HCT116 (cell line): ENCODE data around the gene STX19. TPM values are rescaled to one million over a fixed set of nuclear protein-coding genes. Genes with fewer than 3 reads are reported as not detected.

Source experiments
- ATAC-seq: fragments of 200-7000 bp; cut with Tn5 transposase; 2 replicates; pipeline ENCODE4 v1.9.1; 2020; ENCODE audit warnings: mild to moderate bottlenecking, moderate library complexity
- BruUV-seq: library from RNA; stranded (reverse); fragments of 400-500 nt; replicated peaks from 2 replicates; lab custom pipeline; 2021; lab: Mats Ljungman, UMichigan
- CTCF ChIA-PET: fragments of 300-600 bp; sonication (Branson Sonifier 250); formaldehyde crosslinking; loops from one replicate; lab custom pipeline; 2021; ENCODE audit warnings: antibody characterized with exemption; lab: Charles Lee
- POLR2A ChIA-PET: fragments of 300-600, 350-600 bp; sonication (Branson Sonifier 250); formaldehyde crosslinking; loops from one replicate; lab custom pipeline; 2021; ENCODE audit warnings: antibody characterized with exemption; lab: Charles Lee
- RAD21 ChIA-PET, 2 experiments: fragments of 300-600 bp; sonication (Branson Sonifier 250); formaldehyde crosslinking; loops; one replicate each; lab custom pipeline; 2023; ENCODE audit warnings: low total read pairs in 2 of 2; ENCODE audit not compliant: uncharacterized antibody in 2 of 2, unreplicated experiment in 2 of 2, low non-redundant PET in 1 of 2; lab: Charles Lee
- DNase-seq: peaks from one replicate; pipeline ENCODE4 v3.0.0-alpha.2; 2010; ENCODE audit warnings: low read depth, low spot score
- H2AFZ ChIP-seq: fragments of 200-600 bp; shearing (Covaris generic), sonication (generic); 2 replicates; pipeline ENCODE4 v1.6.1; 2017; ENCODE audit warnings: low read depth, mixed run types, mixed read lengths, antibody characterized with exemption, low read length; ENCODE audit not compliant: poor library complexity, severe bottlenecking
- H3K27ac ChIP-seq: 2 replicates; pipeline ENCODE4 v1.5.1; 2012; ENCODE audit warnings: low read depth, low read length
- H3K27me3 ChIP-seq: fragments of 200-600 bp; sonication (generic); 2 replicates; pipeline ENCODE4 v1.6.1; 2016; ENCODE audit warnings: mixed run types, low read length, mixed read lengths; ENCODE audit not compliant: insufficient read depth
- H3K36me3 ChIP-seq, 2 experiments: fragments of 200-500 bp in 1 of 2; fragments of 200-600 bp in 1 of 2; sonication (Bioruptor generic) in 1 of 2; sonication (generic) in 1 of 2; 2 replicates each; pipeline versions ENCODE4 v1.5.1 to v1.6.1; 2014 to 2016; ENCODE audit warnings: low read length in 2 of 2, inconsistent platforms in 1 of 2, mixed read lengths in 1 of 2, mixed run types in 1 of 2; ENCODE audit not compliant: insufficient read depth in 2 of 2, control insufficient read depth in 1 of 2
- H3K4me1 ChIP-seq, 2 experiments: fragments of 200-600 bp in 1 of 2; sonication (generic) in 1 of 2; 2 replicates each; pipeline versions ENCODE4 v1.5.1 to v1.6.1; 2012 to 2017; ENCODE audit warnings: low read length in 2 of 2, inconsistent platforms in 1 of 2, mild to moderate bottlenecking in 1 of 2, mixed read lengths in 1 of 2, mixed run types in 1 of 2, moderate library complexity in 1 of 2; ENCODE audit not compliant: insufficient read depth in 2 of 2, control insufficient read depth in 1 of 2
- H3K4me2 ChIP-seq: fragments of 200-600 bp; sonication (generic); 2 replicates; pipeline ENCODE4 v1.6.1; 2017; ENCODE audit warnings: mixed run types, low read length, mixed read lengths
- H3K4me3 ChIP-seq, 2 experiments: fragments of 200-600 bp in 1 of 2; sonication (generic) in 1 of 2; replicated peaks in 1 of 2; 2 replicates each; pipeline ENCODE4 v1.5.1; 2011 to 2016; ENCODE audit warnings: low read length in 2 of 2, control low read depth in 1 of 2, low read depth in 1 of 2, mild to moderate bottlenecking in 1 of 2, mixed read lengths in 1 of 2, mixed run types in 1 of 2
- H3K79me2 ChIP-seq: fragments of 200-600 bp; sonication (generic); 2 replicates; pipeline ENCODE4 v1.6.1; 2017; ENCODE audit warnings: mild to moderate bottlenecking, mixed run types, low read length, moderate library complexity, mixed read lengths; ENCODE audit not compliant: insufficient read depth
- H3K9ac ChIP-seq: fragments of 200-600 bp; sonication (generic); 2 replicates; pipeline ENCODE4 v1.6.1; 2016; ENCODE audit warnings: low read length, mixed read lengths
- H3K9me2 ChIP-seq: fragments of 200-600 bp; sonication (generic), shearing (Covaris generic); 2 replicates; pipeline ENCODE4 v1.6.1; 2017; ENCODE audit warnings: mixed run types, mild to moderate bottlenecking, moderate library complexity; ENCODE audit not compliant: insufficient read depth
- H3K9me3 ChIP-seq, 2 experiments: fragments of 200-500 bp in 1 of 2; fragments of 200-600 bp in 1 of 2; sonication (Bioruptor generic) in 1 of 2; sonication (generic) in 1 of 2; 2 replicates each; pipeline ENCODE4 v1.6.1; 2014 to 2017; ENCODE audit warnings: low read length in 2 of 2, mixed read lengths in 2 of 2, inconsistent platforms in 1 of 2, low read depth in 1 of 2, mild to moderate bottlenecking in 1 of 2, mixed run types in 1 of 2, moderate library complexity in 1 of 2; ENCODE audit not compliant: control insufficient read depth in 1 of 2, insufficient read depth in 1 of 2
- H4K20me1 ChIP-seq: fragments of 200-600 bp; sonication (generic), shearing (Covaris generic); 2 replicates; pipeline ENCODE4 v1.6.1; 2017; ENCODE audit warnings: mixed run types, mild to moderate bottlenecking, moderate library complexity; ENCODE audit not compliant: insufficient read depth
- CBX3 ChIP-seq: IDR thresholded peaks from 2 replicates; pipeline ENCODE4 v1.6.1; 2012; ENCODE audit warnings: low read depth
- CTCF ChIP-seq, 3 experiments: fragments of 200-600 bp in 1 of 3; sonication (generic) in 1 of 3; IDR thresholded peaks in 2 of 3; conservative IDR thresholded peaks in 1 of 3; 2 replicates each; pipeline ENCODE4 v1.5.1; 2012 to 2017; ENCODE audit warnings: low read depth in 2 of 3, low read length in 2 of 3, antibody characterized with exemption in 1 of 3, borderline replicate concordance in 1 of 3, control low read depth in 1 of 3, mild to moderate bottlenecking in 1 of 3, mixed read lengths in 1 of 3, mixed run types in 1 of 3, moderate library complexity in 1 of 3; ENCODE audit not compliant: insufficient read depth in 1 of 3
- EZH2 ChIP-seq: fragments of 200-600 bp; sonication (generic); IDR thresholded peaks from 2 replicates; pipeline ENCODE4 v1.6.1; 2017; ENCODE audit warnings: antibody characterized with exemption, mixed run types
- EZH2phosphoT487 ChIP-seq: fragments of 200-600 bp; IDR thresholded peaks from 2 replicates; pipeline ENCODE4 v1.6.1; 2018; ENCODE audit warnings: antibody characterized with exemption, borderline replicate concordance
- FOSL1 ChIP-seq: IDR thresholded peaks from 2 replicates; pipeline ENCODE4 v1.6.1; 2012; ENCODE audit warnings: low read depth
- POLR2A ChIP-seq: IDR thresholded peaks from 2 replicates; pipeline ENCODE4 v1.7.0; 2011; ENCODE audit warnings: borderline replicate concordance; ENCODE audit not compliant: insufficient read depth, insufficient read length; ENCODE audit errors: extremely low read depth
- REST ChIP-seq: IDR thresholded peaks from 2 replicates; pipeline ENCODE4 v1.6.1; 2012; ENCODE audit warnings: low read depth
- SP1 ChIP-seq: IDR thresholded peaks from 2 replicates; pipeline ENCODE4 v1.6.1; 2012; ENCODE audit warnings: low read depth
- SRF ChIP-seq: IDR thresholded peaks from 2 replicates; pipeline ENCODE4 v1.6.1; 2012; ENCODE audit warnings: low read depth
- intact Hi-C: fragments of 100-400 bp; cut with micrococcal nuclease; formaldehyde crosslinking; loops from 2 replicates; pipeline ENCODE4 v1.10.0; 2022
- total RNA-seq: library from RNA; stranded (reverse); gene quantifications from one replicate; pipeline ENCODE4 v1.2.1, GENCODE V29; 2021; ENCODE audit not compliant: unreplicated experiment

STX19 gene
- total RNA-seq, 1 experiment from 2014 or later = not detected

- CTCF ChIA-PET = interaction anchor here (1.0 kb wide), 1 partner anchor 82 kb away, joined by 3 read pairs; no protein-coding TSS in a partner anchor
- DNase-seq = no peak
- no peak overlapping the region for H3K4me3 ChIP-seq
- ATAC-seq = no peak
- no peaks in the 10 kb centered on the region for H3K4me1 ChIP-seq
- RAD21 ChIA-PET = no interaction called here
- no peaks in the 10 kb centered on the region for H4K20me1 ChIP-seq
- intact Hi-C loops = no loop called here
- H3K4me2 ChIP-seq = no peak overlapping the region
- no peaks in the 10 kb centered on the region for H3K27me3 ChIP-seq
- no peaks in the 10 kb centered on the region for H3K79me2 ChIP-seq
- no peaks in the 10 kb centered on the region for H3K36me3 ChIP-seq
- H3K9ac ChIP-seq = no peak overlapping the region
- TF ChIP-seq EZH2phosphoT487 = no peak
- TF ChIP-seq SP1 = no peak
- no TSS peak for BruUV-seq
- POLR2A ChIA-PET = no interaction called here
- H3K27ac ChIP-seq = no peak overlapping the region
- H2AFZ ChIP-seq = no peak overlapping the region
- no peaks in the 10 kb centered on the region for H3K9me3 ChIP-seq
- 0 out of 2 replicates have a peak, but pooled peaks cover 4% of the 10 kb centered on the region for H3K9me2 ChIP-seq
These were observed 8.7 kb downstream of the STX19 start for GRCh38 chr3:94019659-94020058.

- no peak overlapping the region for H3K4me2 ChIP-seq
- POLR2A ChIA-PET = no interaction called here
- no peak overlapping the region for H3K9ac ChIP-seq
- BruUV-seq = no TSS peak
- H3K9me2 ChIP-seq = 0 out of 2 replicates have a peak, but pooled peaks cover 4% of the 10 kb centered on the region
- H2AFZ ChIP-seq = no peak overlapping the region
- H3K27ac ChIP-seq = no peak overlapping the region
- no peaks in the 10 kb centered on the region for H4K20me1 ChIP-seq
- RAD21 ChIA-PET = no interaction called here
- no peaks in the 10 kb centered on the region for H3K9me3 ChIP-seq
- H3K27me3 ChIP-seq = no peaks in the 10 kb centered on the region
- H3K79me2 ChIP-seq = no peaks in the 10 kb centered on the region
- no peak for DNase-seq
- no peak for ATAC-seq
- intact Hi-C loops = no loop called here
- no peaks in the 10 kb centered on the region for H3K4me1 ChIP-seq
- no peak overlapping the region for H3K4me3 ChIP-seq
- CTCF ChIA-PET = no interaction called here
- TF ChIP-seq EZH2 (no peak), SRF (no peak), FOSL1 (no peak), POLR2A (no peak), CBX3 (no peak), EZH2phosphoT487 (no peak), REST (no peak), CTCF (IDR thresholded peaks at IDR 0.05 in 2 of 3, conservative IDR thresholded peaks at IDR 0.05 in 1 of 3; ENCODE audit: borderline replicate concordance in 1 of 3, insufficient read depth in 1 of 3, low read depth in 2 of 3, low read length in 2 of 3) (no peak)
- no peaks in the 10 kb centered on the region for H3K36me3 ChIP-seq
These were observed 13.4 kb downstream of the STX19 start for GRCh38 chr3:94015025-94015424.
